Right renal cortex interstitium (tissue), 3 donors: ENCODE measurements around the gene DDAH2. TPM values are rescaled to one million over a fixed set of nuclear protein-coding genes. Genes with fewer than 3 reads are reported as not detected.

Source experiments
- DNase-seq, 3 donors: peaks; one replicate each; pipeline ENCODE4 v3.0.0-alpha.2; 2013; ENCODE audit warnings: low read depth in 3 of 3, low spot score in 2 of 3
- polyA plus RNA-seq, 3 donors: library from polyadenylated mRNA; unstranded; fragments of 120-200 nt; gene quantifications; one replicate each; pipeline ENCODE4 v1.2.1, GENCODE V29; 2013; ENCODE audit not compliant: insufficient read length in 3 of 3

Gene DDAH2
- polyA plus RNA-seq, 3 donors = 157 to 166 (median 162) TPM

- no peak for DNase-seq
These were observed 37.5 kb downstream of the DDAH2 start for GRCh38 chr6:31691564-31692108.

GRCh38 chr6:31691078-31691463 is 38.0 kb downstream of the DDAH2 start:
- no peak for DNase-seq

- DNase-seq = no peak
These were observed 38.6 kb downstream of the DDAH2 start for GRCh38 chr6:31690231-31691077.

GRCh38 chr6:31689249-31690110 is 39.6 kb downstream of the DDAH2 start:
- DNase-seq = no peak

- DNase-seq = no peak
These were observed 41.0 kb downstream of the DDAH2 start for GRCh38 chr6:31687860-31688693.

- DNase-seq = no peak
These were observed 41.8 kb downstream of the DDAH2 start for GRCh38 chr6:31687321-31687720.

- no peak for DNase-seq
These were observed 42.6 kb downstream of the DDAH2 start for GRCh38 chr6:31686483-31686882.

GRCh38 chr6:31683591-31683990 is 45.5 kb downstream of the DDAH2 start:
- no peak for DNase-seq

- DNase-seq = no peak
These were observed 47.9 kb downstream of the DDAH2 start for GRCh38 chr6:31681135-31681671.

- no peak for DNase-seq
These were observed 48.6 kb downstream of the DDAH2 start, which contains the start of gene LY6G5C for GRCh38 chr6:31680226-31681134. Gene LY6G5C (minus strand): TSS chr6:31681067. CDS start chr6:31680373, 694 bp downstream.

GRCh38 chr6:31677955-31678354 is 51.1 kb downstream of the DDAH2 start:
- DNase-seq = no peak

Other genes starting within 250 kb of the DDAH2 start
- 1 to 10 TPM; 1.0 to 1.4 (median 1.2) TPM for gene MICB, start 231.2 kb downstream of the DDAH2 start, polyA plus RNA-seq
- gene MCCD1, start 200.3 kb downstream of the DDAH2 start, polyA plus RNA-seq = 10 to 100 TPM; 13.6 to 24.1 (median 17.7) TPM
- 100 to 1,000 TPM; 509 to 546 (median 538) TPM for gene DDX39B, start 187.3 kb downstream of the DDAH2 start, polyA plus RNA-seq
- gene ATP6V1G2, start 182.7 kb downstream of the DDAH2 start, polyA plus RNA-seq = 1 to 10 TPM; 5.7 to 7.5 (median 7.3) TPM
- gene NFKBIL1, start 181.7 kb downstream of the DDAH2 start, polyA plus RNA-seq = 10 to 100 TPM; 17.6 to 19.3 (median 19.1) TPM
- under 1 TPM; 0.13 to 0.15 (median 0.14) TPM for gene LTA, start 157.0 kb downstream of the DDAH2 start, polyA plus RNA-seq
- gene TNF, start 153.7 kb downstream of the DDAH2 start, polyA plus RNA-seq = under 1 TPM; 0.16 to 0.31 (median 0.19) TPM
- gene LTB, start 146.9 kb downstream of the DDAH2 start, polyA plus RNA-seq = 1 to 10 TPM in 2 of 3 donors, under 1 TPM in 1; 0.89 to 1.4 (median 1.2) TPM
- gene LST1, start 143.0 kb downstream of the DDAH2 start, polyA plus RNA-seq = 1 to 10 TPM; 4.9 to 6.5 (median 5.2) TPM
- under 1 TPM in 1 of 3 donors, not detected in 2; 0.16 TPM for gene NCR3, start 136.3 kb downstream of the DDAH2 start, polyA plus RNA-seq
- 10 to 100 TPM; 87.4 to 99.7 (median 94.8) TPM for gene AIF1, start 114.1 kb downstream of the DDAH2 start, polyA plus RNA-seq
- gene PRRC2A, start 108.6 kb downstream of the DDAH2 start, polyA plus RNA-seq = 100 to 1,000 TPM; 131 to 142 (median 140) TPM
- 100 to 1,000 TPM; 212 to 228 (median 226) TPM for gene BAG6, start 76.6 kb downstream of the DDAH2 start, polyA plus RNA-seq
- 100 to 1,000 TPM in 2 of 3 donors, 10 to 100 TPM in 1; 91.6 to 131 (median 120) TPM for gene APOM, start 73.4 kb downstream of the DDAH2 start, polyA plus RNA-seq
- gene C6orf47, start 68.5 kb downstream of the DDAH2 start, polyA plus RNA-seq = 10 to 100 TPM; 19.4 to 20.7 (median 20.4) TPM
- 10 to 100 TPM; 29.5 to 31.0 (median 30.8) TPM for gene GPANK1, start 64.3 kb downstream of the DDAH2 start, polyA plus RNA-seq
- 100 to 1,000 TPM; 234 to 239 (median 236) TPM for gene CSNK2B, start 63.2 kb downstream of the DDAH2 start, polyA plus RNA-seq
- gene LY6G5B, start 59.3 kb downstream of the DDAH2 start, polyA plus RNA-seq = 10 to 100 TPM; 10.4 to 15.6 (median 12.0) TPM
- gene LY6G5C, start 48.2 kb downstream of the DDAH2 start, polyA plus RNA-seq = 1 to 10 TPM; 2.4 to 3.2 (median 2.5) TPM
- 10 to 100 TPM; 54.8 to 57.3 (median 55.2) TPM for gene ABHD16A, start 26.0 kb downstream of the DDAH2 start, polyA plus RNA-seq
- gene LY6G6F, start 22.4 kb downstream of the DDAH2 start, polyA plus RNA-seq = 1 to 10 TPM in 1 of 3 donors, under 1 TPM in 2; 0.44 to 1.5 (median 0.98) TPM
- under 1 TPM in 1 of 3 donors, not detected in 2; 0.34 TPM for gene LY6G6D, start 14.0 kb downstream of the DDAH2 start, polyA plus RNA-seq
- under 1 TPM; 0.18 to 0.28 (median 0.22) TPM for gene LY6G6C, start 7.6 kb downstream of the DDAH2 start, polyA plus RNA-seq
- gene MPIG6B, start 5.9 kb downstream of the DDAH2 start, polyA plus RNA-seq = 1 to 10 TPM; 1.1 to 2.3 (median 1.4) TPM
- gene CLIC1, start 7.2 kb upstream of the DDAH2 start, polyA plus RNA-seq = 100 to 1,000 TPM; 313 to 334 (median 325) TPM
- 10 to 100 TPM; 13.8 to 16.7 (median 15.3) TPM for gene MSH5, start 10.7 kb upstream of the DDAH2 start, polyA plus RNA-seq
- 1 to 10 TPM; 2.1 to 7.4 (median 6.0) TPM for gene SAPCD1, start 33.4 kb upstream of the DDAH2 start, polyA plus RNA-seq
- 1 to 10 TPM; 6.8 to 9.4 (median 8.5) TPM for gene VWA7, start 48.0 kb upstream of the DDAH2 start, polyA plus RNA-seq
- 10 to 100 TPM; 57.2 to 59.4 (median 58.1) TPM for gene VARS1, start 66.5 kb upstream of the DDAH2 start, polyA plus RNA-seq
- gene LSM2, start 77.7 kb upstream of the DDAH2 start, polyA plus RNA-seq = 10 to 100 TPM; 86.8 to 93.1 (median 87.3) TPM
- gene HSPA1L, start 86.0 kb upstream of the DDAH2 start, polyA plus RNA-seq = 1 to 10 TPM; 4.1 to 4.3 (median 4.3) TPM
- 100 to 1,000 TPM in 1 of 3 donors, 10 to 100 TPM in 2; 83.5 to 115 (median 87.1) TPM for gene HSPA1A, start 86.2 kb upstream of the DDAH2 start, polyA plus RNA-seq
- gene HSPA1B, start 98.4 kb upstream of the DDAH2 start, polyA plus RNA-seq = 100 to 1,000 TPM; 112 to 164 (median 134) TPM
- gene NEU1, start 133.5 kb upstream of the DDAH2 start, polyA plus RNA-seq = 10 to 100 TPM; 69.0 to 89.7 (median 77.5) TPM
- gene SLC44A4, start 149.7 kb upstream of the DDAH2 start, polyA plus RNA-seq = 10 to 100 TPM; 34.7 to 45.8 (median 43.8) TPM
- gene EHMT2, start 168.4 kb upstream of the DDAH2 start, polyA plus RNA-seq = 10 to 100 TPM; 67.9 to 74.0 (median 68.5) TPM
- 10 to 100 TPM; 23.5 to 27.3 (median 25.5) TPM for gene ZBTB12, start 172.8 kb upstream of the DDAH2 start, polyA plus RNA-seq
- gene C2, start 198.4 kb upstream of the DDAH2 start, polyA plus RNA-seq = 1 to 10 TPM; 3.3 to 4.3 (median 4.0) TPM
- gene CFB, start 216.8 kb upstream of the DDAH2 start, polyA plus RNA-seq = 10 to 100 TPM in 1 of 3 donors, 1 to 10 TPM in 2; 5.0 to 17.5 (median 5.7) TPM
- gene NELFE, start 229.7 kb upstream of the DDAH2 start, polyA plus RNA-seq = 10 to 100 TPM; 90.8 to 94.0 (median 92.7) TPM
- gene SKIC2, start 229.9 kb upstream of the DDAH2 start, polyA plus RNA-seq = 10 to 100 TPM; 35.7 to 49.2 (median 37.6) TPM
- gene DXO, start 242.8 kb upstream of the DDAH2 start, polyA plus RNA-seq = 10 to 100 TPM; 25.7 to 26.8 (median 26.0) TPM